Caco-2 (cell line): ENCODE results near the gene FRA10AC1. TPM values are rescaled to one million over a fixed set of nuclear protein-coding genes. Genes with fewer than 3 reads are reported as not detected.

Experiments
- BruUV-seq: library from RNA; stranded (reverse); fragments of 400-500 nt; replicated peaks from 2 replicates; lab custom pipeline; 2021; lab: Mats Ljungman, UMichigan
- CTCF ChIA-PET: fragments of 300-600 bp; sonication (Branson Sonifier 250); formaldehyde crosslinking; loops from one replicate; lab custom pipeline; 2022; ENCODE audit warnings: antibody characterized with exemption; lab: Charles Lee
- POLR2A ChIA-PET: fragments of 300-600 bp; sonication (Branson Sonifier 250); formaldehyde crosslinking; loops from one replicate; lab custom pipeline; 2022; ENCODE audit warnings: antibody characterized with exemption; lab: Charles Lee
- DNase-seq, 2 experiments: peaks; one replicate each; pipeline versions ENCODE4 v3.0.0 to v3.0.0-alpha.2; 2020 to 2022
- H3K27me3 ChIP-seq: replicated peaks from 2 replicates; pipeline ENCODE4 v1.6.0; 2011; ENCODE audit warnings: low read length; ENCODE audit not compliant: control insufficient read depth, insufficient read depth
- H3K36me3 ChIP-seq: 2 replicates; pipeline ENCODE4 v1.5.1; 2011; ENCODE audit warnings: low read length; ENCODE audit not compliant: control insufficient read depth, insufficient read depth
- H3K4me1 ChIP-seq: fragments of 250-450 bp; sonication (Bioruptor Pico); 2 replicates; pipeline ENCODE4 v1.5.1; 2020; ENCODE audit warnings: mild to moderate bottlenecking
- H3K4me3 ChIP-seq: 2 replicates; pipeline ENCODE4 v1.5.1; 2011; ENCODE audit warnings: low read depth, mild to moderate bottlenecking, control low read depth, low read length
- H3K9me3 ChIP-seq: fragments of 250-450 bp; sonication (Bioruptor Pico); 2 replicates; pipeline ENCODE4 v1.5.1; 2020; ENCODE audit warnings: mild to moderate bottlenecking, moderate library complexity
- H3K27ac Mint-ChIP-seq: one replicate; pipeline ENCODE4 v1.8.0; 2022; ENCODE audit warnings: mixed read lengths; ENCODE audit not compliant: unreplicated experiment
- H3K27me3 Mint-ChIP-seq: one replicate; pipeline ENCODE4 v1.8.0; 2022; ENCODE audit warnings: mixed read lengths; ENCODE audit not compliant: insufficient read depth, unreplicated experiment
- H3K36me3 Mint-ChIP-seq: one replicate; pipeline ENCODE4 v1.8.0; 2022; ENCODE audit warnings: mild to moderate bottlenecking, mixed read lengths; ENCODE audit not compliant: insufficient read depth, unreplicated experiment
- H3K4me1 Mint-ChIP-seq: one replicate; pipeline ENCODE4 v1.8.0; 2022; ENCODE audit warnings: low read depth, mixed read lengths; ENCODE audit not compliant: unreplicated experiment
- H3K4me3 Mint-ChIP-seq: one replicate; pipeline ENCODE4 v1.8.0; 2022; ENCODE audit warnings: mild to moderate bottlenecking, moderate library complexity, mixed read lengths; ENCODE audit not compliant: unreplicated experiment
- H3K9me3 Mint-ChIP-seq: one replicate; pipeline ENCODE4 v1.8.0; 2022; ENCODE audit warnings: mixed read lengths; ENCODE audit not compliant: unreplicated experiment
- CTCF ChIP-seq, 2 experiments: fragments of 200-600 bp in 1 of 2; IDR thresholded peaks; 1 replicate in 1 of 2; 2 replicates in 1 of 2; pipeline versions ENCODE4 v1.5.1 to v1.8.0; 2011 to 2022; ENCODE audit warnings: antibody characterized with exemption in 1 of 2, control low read depth in 1 of 2, inconsistent platforms in 1 of 2, low read depth in 1 of 2, low read length in 1 of 2, mild to moderate bottlenecking in 1 of 2, moderate library complexity in 1 of 2; ENCODE audit not compliant: insufficient read depth in 1 of 2, severe bottlenecking in 1 of 2, unreplicated experiment in 1 of 2
- intact Hi-C: fragments of 100-400 bp; cut with micrococcal nuclease; formaldehyde crosslinking; loops from one replicate; pipeline ENCODE4 v1.10.0; 2022; ENCODE audit not compliant: unreplicated experiment
- total RNA-seq: library from RNA; stranded (reverse); gene quantifications from 2 replicates; pipeline ENCODE4 v1.2.3, GENCODE V29; 2022

The FRA10AC1 gene
- total RNA-seq, 1 experiment from 2014 or later = 12.5 TPM

GRCh38 chr10:93710333-93710909, 8.0 kb upstream of the FRA10AC1 start:
- Histone ChIP-seq H3K4me3 (no peak overlapping the region), H3K9me3 (no peaks in the 10 kb centered on the region), H3K27me3 (no peaks in the 10 kb centered on the region; the same call in 1 of the 2 replicates), H3K36me3 (no peaks in the 10 kb centered on the region), H3K4me1 (0 out of 2 replicates have a peak, but pooled peaks cover 9% of the 10 kb centered on the region)
- H3K4me3 Mint-ChIP-seq = no peak overlapping the region
- no peaks in the 10 kb centered on the region for H3K36me3 Mint-ChIP-seq
- no TSS peak for BruUV-seq
- no peak for TF ChIP-seq CTCF (IDR thresholded peaks at IDR 0.05; ENCODE audit: insufficient read depth in 1 of 2, low read depth in 1 of 2, low read length in 1 of 2, severe bottlenecking in 1 of 2, unreplicated experiment in 1 of 2)
- no peaks in the 10 kb centered on the region for H3K27me3 Mint-ChIP-seq
- no peaks in the 10 kb centered on the region for H3K9me3 Mint-ChIP-seq
- H3K27ac Mint-ChIP-seq = no peak overlapping the region
- H3K4me1 Mint-ChIP-seq = peaks cover 11% of the 10 kb centered on the region
- DNase-seq = no peak
- intact Hi-C loops = no loop called here
- ChIA-PET CTCF (interaction anchor here (0.6 to 1.7 kb wide), 2 partner anchors 9 to 105 kb away, joined by 9 read pairs; no protein-coding TSS in a partner anchor), POLR2A (no interaction called here)

- no peak for DNase-seq
- Mint-ChIP-seq H3K27ac (no peak overlapping the region), H3K27me3 (no peaks in the 10 kb centered on the region), H3K4me3 (no peak overlapping the region), H3K36me3 (no peaks in the 10 kb centered on the region), H3K4me1 (peaks cover 18% of the 10 kb centered on the region), H3K9me3 (no peaks in the 10 kb centered on the region)
- Histone ChIP-seq H3K27me3 (no peaks in the 10 kb centered on the region; the same call in 1 of the 2 replicates), H3K4me1 (0 out of 2 replicates have a peak, but pooled peaks cover 9% of the 10 kb centered on the region), H3K4me3 (no peak overlapping the region), H3K36me3 (no peaks in the 10 kb centered on the region), H3K9me3 (no peaks in the 10 kb centered on the region)
- intact Hi-C loops = no loop called here
- CTCF ChIA-PET = interaction anchor here (0.9 kb wide), 1 partner anchor 18 kb away, joined by 3 read pairs; no protein-coding TSS in a partner anchor
- BruUV-seq = no TSS peak
- no peak for TF ChIP-seq CTCF (IDR thresholded peaks at IDR 0.05; ENCODE audit: insufficient read depth in 1 of 2, low read depth in 1 of 2, low read length in 1 of 2, severe bottlenecking in 1 of 2, unreplicated experiment in 1 of 2)
- POLR2A ChIA-PET = no interaction called here
Measured at GRCh38 chr10:93707623-93708022, 5.2 kb upstream of the FRA10AC1 start.

GRCh38 chr10:93704451-93704850, 2.1 kb upstream of the FRA10AC1 start:
- H3K4me1 ChIP-seq = peaks cover 4% of the 10 kb centered on the region; the same call in 1 of the 2 replicates
- Mint-ChIP-seq H3K36me3 (no peaks in the 10 kb centered on the region), H3K4me3 (no peak overlapping the region), H3K9me3 (no peaks in the 10 kb centered on the region), H3K27ac (no peak overlapping the region), H3K27me3 (no peaks in the 10 kb centered on the region), H3K4me1 (peaks cover 12% of the 10 kb centered on the region)
- no peaks in the 10 kb centered on the region for H3K9me3 ChIP-seq
- no peaks in the 10 kb centered on the region; the same call in 1 of the 2 replicates for H3K27me3 ChIP-seq
- ChIA-PET CTCF (no interaction called here), POLR2A (no interaction called here)
- no TSS peak for BruUV-seq
- H3K36me3 ChIP-seq = no peaks in the 10 kb centered on the region
- DNase-seq = no peak
- intact Hi-C loops = no loop called here
- no peak for TF ChIP-seq CTCF (IDR thresholded peaks at IDR 0.05; ENCODE audit: insufficient read depth in 1 of 2, low read depth in 1 of 2, low read length in 1 of 2, severe bottlenecking in 1 of 2, unreplicated experiment in 1 of 2)
- H3K4me3 ChIP-seq = no peak overlapping the region
